ENCODE measurements around the gene PLA2G2F.

Gene PLA2G2F

DNA sequence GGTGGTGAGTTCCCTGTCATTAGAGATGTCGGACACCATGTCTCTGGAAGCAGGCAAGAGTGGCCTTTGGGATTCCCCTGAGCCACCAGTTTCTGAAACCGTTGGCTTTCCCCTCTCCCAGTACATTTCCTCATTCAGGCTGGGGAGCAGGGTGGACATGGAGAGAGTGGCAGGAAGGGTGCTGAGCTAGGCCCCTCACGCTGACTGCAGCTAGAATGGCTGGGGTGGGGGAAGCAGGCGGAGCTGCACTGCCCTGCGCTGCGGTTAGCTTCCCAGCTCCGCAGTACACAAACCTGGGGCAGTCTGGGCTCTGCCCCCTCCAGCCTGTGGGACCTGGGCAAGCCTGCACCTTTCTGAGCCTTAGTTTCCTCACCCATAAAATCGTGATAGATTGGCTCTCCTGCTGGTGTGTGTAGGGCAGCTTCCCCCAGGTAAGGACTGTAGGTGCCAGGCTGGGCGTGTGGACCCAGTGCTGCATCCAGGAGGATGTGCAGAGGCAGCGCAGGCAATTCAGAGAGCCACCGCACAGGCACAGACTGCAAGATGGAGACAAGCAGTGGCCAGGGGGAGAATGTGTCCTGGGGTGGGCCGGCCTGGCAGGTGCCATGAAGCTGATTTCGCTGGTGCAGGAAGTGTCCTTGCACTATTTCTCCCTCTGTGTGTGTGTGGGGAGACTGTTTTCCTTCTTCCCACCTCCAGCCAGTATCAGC, 3.0 kb downstream of the PLA2G2F start:
- no peak for DNase-seq (ENCODE audit: low read depth, low spot score)

DNA sequence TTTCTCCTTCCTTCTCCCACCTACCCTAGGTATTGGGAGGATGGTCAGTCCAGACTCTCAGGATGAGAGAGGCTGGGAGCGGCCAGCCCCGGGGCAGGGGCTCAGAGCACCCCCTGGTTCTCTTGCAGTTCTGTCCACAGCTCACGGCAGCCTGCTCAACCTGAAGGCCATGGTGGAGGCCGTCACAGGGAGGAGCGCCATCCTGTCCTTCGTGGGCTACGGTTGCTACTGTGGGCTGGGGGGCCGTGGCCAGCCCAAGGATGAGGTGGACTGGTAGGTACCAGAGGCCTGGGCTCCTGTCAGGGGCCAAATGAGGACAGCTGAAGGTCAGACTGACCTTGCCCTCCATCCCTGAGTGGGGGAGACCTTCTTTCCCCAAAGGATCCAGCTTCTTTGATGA, 4.2 kb downstream of the PLA2G2F start:
- no peak for DNase-seq (ENCODE audit: low read depth, low spot score)

GRCh38 chr1:20143734-20144565, 4.8 kb downstream of the PLA2G2F start:
- no peak for DNase-seq (ENCODE audit: low read depth, low spot score)

- no peak for DNase-seq (ENCODE audit: low read depth, low spot score)
Measured at GRCh38 chr1:20147846-20148570, 8.9 kb downstream of the PLA2G2F start.

- no peak for DNase-seq (ENCODE audit: low read depth, low spot score)
Measured at GRCh38 chr1:20148571-20149500, 9.7 kb downstream of the PLA2G2F start.

- DNase-seq (ENCODE audit: low read depth, low spot score): no peak
Measured at GRCh38 chr1:20149601-20150325, 10.6 kb downstream of the PLA2G2F start.

GRCh38 chr1:20150326-20150705, 11.2 kb downstream of the PLA2G2F start:
- no peak for DNase-seq (ENCODE audit: low read depth, low spot score)

- DNase-seq (ENCODE audit: low read depth, low spot score): no peak
Measured at GRCh38 chr1:20150969-20151368, 11.8 kb downstream of the PLA2G2F start.

GRCh38 chr1:20151906-20152598, 12.9 kb downstream of the PLA2G2F start:
- DNase-seq (ENCODE audit: low read depth, low spot score): peak; percentile 93

- DNase-seq (ENCODE audit: low read depth, low spot score): no peak
Measured at GRCh38 chr1:20152599-20152930, 13.4 kb downstream of the PLA2G2F start.

DNA sequence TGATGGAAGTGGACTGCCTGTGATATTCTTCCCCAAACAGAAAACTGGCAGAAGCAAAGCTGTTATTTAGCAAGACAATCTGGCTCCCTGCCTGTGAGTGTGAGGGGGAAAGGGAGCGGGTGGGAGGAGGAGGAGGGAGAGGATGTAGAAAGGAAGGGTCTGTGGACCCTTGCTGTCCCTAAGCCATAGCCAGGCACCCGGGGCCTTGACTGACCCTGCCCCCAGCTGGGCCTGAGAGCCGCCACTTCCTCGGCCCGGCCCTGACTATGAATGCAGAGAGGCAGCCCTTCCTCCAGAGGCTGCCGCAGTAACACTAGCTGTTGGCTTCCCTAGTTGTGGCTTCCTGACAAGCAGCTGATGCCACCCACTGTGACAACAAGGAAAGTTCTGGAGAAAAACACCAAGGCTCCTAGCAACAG, 13.9 kb downstream of the PLA2G2F start:
- DNase-seq (ENCODE audit: low read depth, low spot score): peak; percentile 48

GRCh38 chr1:20154301-20154831, 15.2 kb downstream of the PLA2G2F start:
- no peak for DNase-seq (ENCODE audit: low read depth, low spot score)

DNA sequence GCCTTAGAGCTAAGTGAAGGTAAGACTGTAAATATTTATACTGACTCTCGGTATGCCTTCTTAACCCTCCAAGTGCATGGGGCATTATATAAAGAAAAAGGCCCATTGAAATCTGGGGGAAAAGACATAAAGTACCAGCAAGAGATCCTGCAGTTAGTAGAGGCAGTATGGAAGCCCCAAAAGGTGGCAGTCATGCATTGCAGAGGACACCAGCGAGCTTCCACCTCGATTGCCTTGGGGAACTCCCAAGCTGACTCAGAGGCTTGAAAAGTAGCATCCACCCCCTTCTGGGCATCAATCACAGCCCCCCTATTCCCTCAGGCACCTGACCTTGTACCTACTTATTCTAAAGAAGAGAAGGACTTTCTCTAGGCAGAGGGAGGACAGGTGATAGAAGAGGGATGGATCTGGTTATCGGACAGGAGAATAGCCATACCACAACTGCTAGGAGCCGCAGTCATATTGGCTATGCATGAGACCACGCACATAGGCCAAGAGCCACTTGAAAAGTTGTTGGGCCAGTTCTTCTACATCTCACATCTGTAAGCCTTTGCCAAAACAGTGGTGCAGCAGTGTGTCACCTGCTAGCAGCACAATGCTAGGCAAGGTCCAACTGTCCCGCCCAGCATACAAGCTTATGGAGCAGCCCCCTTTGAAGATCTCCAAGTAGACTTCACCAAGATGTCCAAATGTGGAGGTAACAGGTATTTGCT, 19.4 kb downstream of the PLA2G2F start:
- DNase-seq (ENCODE audit: low read depth, low spot score): no peak

DNA sequence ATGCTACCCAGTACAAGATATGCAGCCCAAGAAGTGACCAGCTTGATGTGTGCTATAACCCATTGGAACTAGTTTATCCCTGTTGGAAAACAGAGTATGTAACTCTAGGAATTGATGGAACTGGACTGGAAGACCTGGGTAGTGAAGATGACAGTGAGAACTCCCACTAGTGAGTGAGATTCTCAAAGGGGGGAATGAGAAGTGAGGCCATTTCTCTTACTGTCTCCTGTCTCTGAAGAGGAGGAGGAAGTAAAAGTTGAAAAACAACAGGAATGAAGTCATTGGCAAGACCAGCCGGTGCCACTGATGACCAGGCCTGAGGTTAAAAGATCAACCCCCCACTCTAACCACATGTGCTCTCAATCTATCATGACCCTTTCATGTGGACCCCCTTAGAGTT, 20.9 kb downstream of the PLA2G2F start:
- DNase-seq (ENCODE audit: low read depth, low spot score): no peak

DNA sequence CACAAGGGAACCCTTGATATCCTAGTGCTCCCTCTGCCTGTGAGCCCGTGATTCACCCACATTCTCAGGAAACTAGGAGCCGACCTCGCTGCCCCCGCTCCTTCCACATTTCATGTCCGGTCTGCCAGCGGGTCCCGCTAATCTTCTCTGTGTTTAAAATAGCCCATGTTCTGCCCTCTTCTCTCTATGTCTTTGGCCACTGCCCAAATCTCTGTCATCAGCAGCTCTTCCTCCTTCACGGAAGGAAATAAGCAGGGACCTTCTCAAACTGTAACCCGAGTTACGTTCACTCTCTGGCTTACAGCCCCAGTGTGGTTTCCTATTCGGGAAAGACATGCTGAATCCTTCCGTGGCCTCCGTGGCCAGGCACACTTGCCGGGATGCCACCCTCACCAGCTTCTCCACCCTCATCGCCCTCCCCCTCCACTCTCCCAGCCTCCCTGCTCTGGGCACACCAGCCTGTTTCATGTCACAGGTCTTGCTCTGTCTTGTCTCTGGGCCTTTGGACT, 25.6 kb downstream of the PLA2G2F start:
- no peak for DNase-seq (ENCODE audit: low read depth, low spot score)

DNA sequence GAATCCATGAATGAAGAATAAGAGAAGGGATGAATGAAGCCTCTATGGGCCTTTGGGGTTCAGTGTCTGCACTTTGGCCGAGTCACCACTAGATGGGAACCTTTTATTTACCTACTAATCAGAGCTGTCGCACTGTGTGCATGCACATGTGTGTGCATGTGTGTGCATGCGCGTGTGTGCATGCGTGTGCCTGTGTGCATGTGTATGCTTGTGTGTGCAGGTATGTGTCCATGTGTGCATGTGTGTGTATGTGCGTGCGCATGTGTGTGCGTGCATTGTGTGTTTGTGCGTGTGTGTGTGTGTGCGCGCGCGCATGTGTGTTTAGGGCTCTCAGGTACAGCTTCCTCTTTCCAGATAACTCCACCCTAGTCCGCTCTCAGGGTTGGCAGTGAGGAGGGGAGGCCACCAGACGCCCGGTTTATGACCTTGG, 26.4 kb downstream of the PLA2G2F start:
- no peak for DNase-seq (ENCODE audit: low read depth, low spot score)

GRCh38 chr1:20166051-20166450, 26.9 kb downstream of the PLA2G2F start:
- DNase-seq (ENCODE audit: low read depth, low spot score): no peak

DNA sequence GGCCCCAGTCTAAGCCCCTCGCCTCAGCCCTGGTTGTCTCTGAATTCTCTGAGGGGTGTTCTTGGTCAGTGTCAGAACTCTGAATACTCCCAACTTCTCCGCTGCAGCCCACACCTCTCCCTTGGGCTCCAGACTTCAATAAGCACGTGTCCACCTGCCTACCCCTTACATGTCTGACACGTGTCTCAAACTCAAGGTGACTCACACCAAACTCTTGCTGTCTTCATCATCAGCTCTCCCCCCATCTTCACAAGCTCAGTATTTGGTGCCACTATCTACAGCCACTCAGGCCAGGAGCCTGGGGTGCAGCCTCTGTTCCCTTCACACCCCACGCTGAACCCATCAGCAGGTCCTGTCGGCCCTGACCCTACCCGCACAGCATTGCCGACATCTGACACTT, 28.0 kb downstream of the PLA2G2F start:
- DNase-seq (ENCODE audit: low read depth, low spot score): no peak

Measured in ELF-1 (cell line).